Gastrocnemius medialis (tissue), 4 donors: ENCODE measurements around the gene PTPRF. TPM values are rescaled to one million over a fixed set of nuclear protein-coding genes. Genes with fewer than 3 reads are reported as not detected.

Source experiments
- ATAC-seq, 2 donors: fragments of 150-250 bp; one replicate each; pipeline ENCODE4 v1.9.1; 2016
- DNase-seq, 2 donors: peaks; one replicate each; pipeline ENCODE4 v3.0.0-alpha.2; 2019
- H3K27ac ChIP-seq, 4 donors: fragments of 200-600 bp; sonication (generic); 1 replicate in 1 of 4; 2 replicates in 3 of 4; pipeline ENCODE4 v1.5.1; 2016 to 2018; ENCODE audit warnings: mild to moderate bottlenecking in 2 of 4, moderate library complexity in 1 of 4
- H3K27me3 ChIP-seq, 3 donors: fragments of 200-600 bp; sonication (generic) in 2 of 3; 1 replicate in 1 of 3; 2 replicates in 2 of 3; pipeline versions ENCODE4 v1.5.1 to v1.6.0; 2016 to 2019; ENCODE audit warnings: mild to moderate bottlenecking in 1 of 3, moderate library complexity in 1 of 3
- H3K36me3 ChIP-seq, 2 donors: fragments of 200-600 bp; sonication (generic) in 1 of 2; one replicate each; pipeline ENCODE4 v1.5.1; 2017 to 2018
- H3K4me1 ChIP-seq, 2 donors: fragments of 200-600 bp; sonication (generic) in 1 of 2; one replicate each; pipeline ENCODE4 v1.5.1; 2016 to 2017; ENCODE audit warnings: mild to moderate bottlenecking in 2 of 2
- H3K4me3 ChIP-seq, 4 donors: fragments of 200-600 bp; sonication (generic) in 3 of 4; 1 replicate in 1 of 4; 2 replicates in 3 of 4; pipeline ENCODE4 v1.5.1; 2016 to 2019; ENCODE audit warnings: mild to moderate bottlenecking in 2 of 4
- H3K9me3 ChIP-seq, 3 donors: fragments of 200-600 bp; sonication (generic) in 2 of 3; 1 replicate in 1 of 3; 2 replicates in 2 of 3; pipeline ENCODE4 v1.5.1; 2016 to 2019
- POLR2A ChIP-seq, 2 donors: fragments of 450-650 bp; IDR thresholded peaks; one replicate each; pipeline ENCODE4 v1.6.1; 2017; ENCODE audit warnings: antibody characterized with exemption in 2 of 2, mild to moderate bottlenecking in 2 of 2, moderate library complexity in 2 of 2
- in situ Hi-C, 4 donors: fragments of 200-750 bp; cut with MboI; loops; one replicate each; pipeline versions ENCODE4 v1.15.0 to v1.8.0; 2017; ENCODE audit warnings: low sequenced_read_pairs in 4 of 4
- intact Hi-C: fragments of 100-400 bp; cut with DNase I; formaldehyde crosslinking; loops from one replicate; pipeline ENCODE4 v1.15.1; 2023; ENCODE audit warnings: low total_unique reads
- total RNA-seq, 4 donors: library from RNA; depleted of rRNA; stranded (reverse); fragments of >200 nt; gene quantifications; one replicate each; pipeline versions ENCODE4 v1.1.0 to v1.2.3, GENCODE V29; 2016
- TF ChIP-seq, protein P1 (sequence below), 5 experiments: fragments of 450-650 bp in 3 of 5; fragments of 200-600 bp in 2 of 5; sonication (generic) in 2 of 5; IDR thresholded peaks in 4 of 5; conservative IDR thresholded peaks in 1 of 5; 1 replicate in 4 of 5; 2 replicates in 1 of 5; pipeline ENCODE4 v1.5.1; 2016 to 2019; ENCODE audit warnings: antibody characterized with exemption in 5 of 5, mild to moderate bottlenecking in 3 of 5, moderate library complexity in 3 of 5

PTPRF gene
- total RNA-seq, 4 donors from 2014 or later = 1.8 to 2.6 (median 2.5) TPM

DNA sequence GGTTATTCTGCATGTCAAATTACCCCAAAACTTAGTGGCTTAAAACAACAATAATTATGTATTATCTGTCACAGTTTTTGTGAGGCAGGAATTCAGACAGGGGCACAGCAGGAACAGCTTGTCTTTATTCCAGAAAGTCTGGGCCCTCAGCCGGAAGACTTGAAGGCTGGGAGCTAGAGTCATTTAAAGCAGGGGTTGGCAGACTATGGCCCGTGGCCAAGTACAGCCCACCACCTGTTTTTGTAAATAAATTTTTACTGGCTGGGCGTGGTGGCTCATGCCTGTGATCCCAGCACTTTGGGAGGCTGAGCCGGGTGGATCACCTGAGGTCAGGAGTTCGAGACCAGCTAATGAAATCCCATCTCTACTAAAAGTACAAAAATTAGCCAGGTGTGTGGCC is 79.7 kb downstream of the PTPRF start:
- Histone ChIP-seq H3K27me3 (no peaks in the 10 kb centered on the region), H3K9me3 (no peaks in the 10 kb centered on the region), H3K27ac (no peak overlapping the region), H3K4me3 (no peak overlapping the region), H3K36me3 (no peaks in the 10 kb centered on the region), H3K4me1 (no peaks in the 10 kb centered on the region)
- DNase-seq = no peak
- intact Hi-C loops = no loop called here
- in situ Hi-C loops = no loop called here
- ATAC-seq = no peak
- TF ChIP-seq, protein P1, sequence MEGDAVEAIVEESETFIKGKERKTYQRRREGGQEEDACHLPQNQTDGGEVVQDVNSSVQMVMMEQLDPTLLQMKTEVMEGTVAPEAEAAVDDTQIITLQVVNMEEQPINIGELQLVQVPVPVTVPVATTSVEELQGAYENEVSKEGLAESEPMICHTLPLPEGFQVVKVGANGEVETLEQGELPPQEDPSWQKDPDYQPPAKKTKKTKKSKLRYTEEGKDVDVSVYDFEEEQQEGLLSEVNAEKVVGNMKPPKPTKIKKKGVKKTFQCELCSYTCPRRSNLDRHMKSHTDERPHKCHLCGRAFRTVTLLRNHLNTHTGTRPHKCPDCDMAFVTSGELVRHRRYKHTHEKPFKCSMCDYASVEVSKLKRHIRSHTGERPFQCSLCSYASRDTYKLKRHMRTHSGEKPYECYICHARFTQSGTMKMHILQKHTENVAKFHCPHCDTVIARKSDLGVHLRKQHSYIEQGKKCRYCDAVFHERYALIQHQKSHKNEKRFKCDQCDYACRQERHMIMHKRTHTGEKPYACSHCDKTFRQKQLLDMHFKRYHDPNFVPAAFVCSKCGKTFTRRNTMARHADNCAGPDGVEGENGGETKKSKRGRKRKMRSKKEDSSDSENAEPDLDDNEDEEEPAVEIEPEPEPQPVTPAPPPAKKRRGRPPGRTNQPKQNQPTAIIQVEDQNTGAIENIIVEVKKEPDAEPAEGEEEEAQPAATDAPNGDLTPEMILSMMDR (IDR thresholded peaks at IDR 0.05 in 4 of 5, conservative IDR thresholded peaks at IDR 0.05 in 1 of 5) = no peak
- no peak for TF ChIP-seq POLR2A (IDR thresholded peaks at IDR 0.05)

DNA sequence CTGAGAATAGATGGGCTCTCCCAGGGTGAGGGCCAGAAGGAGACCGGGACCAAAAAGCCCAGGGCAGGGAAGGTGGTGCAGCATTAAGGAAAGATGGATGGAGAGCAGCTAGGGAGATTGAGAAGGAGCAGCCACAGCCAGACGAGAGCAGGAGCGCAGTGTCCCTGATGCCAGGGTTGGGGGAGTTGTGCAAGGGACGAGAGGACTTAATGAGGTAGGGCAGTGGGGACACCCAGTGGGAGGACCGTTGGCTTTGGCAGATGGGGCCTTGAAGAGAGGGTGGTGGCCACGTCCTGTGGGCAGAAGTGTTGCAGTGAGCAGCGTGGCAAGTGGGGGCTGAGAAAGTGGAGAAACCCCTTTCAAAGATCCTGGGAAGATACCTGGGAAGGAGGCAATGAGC is 81.3 kb downstream of the PTPRF start:
- no peak overlapping the region for H3K4me3 ChIP-seq
- no peak for DNase-seq

DNA sequence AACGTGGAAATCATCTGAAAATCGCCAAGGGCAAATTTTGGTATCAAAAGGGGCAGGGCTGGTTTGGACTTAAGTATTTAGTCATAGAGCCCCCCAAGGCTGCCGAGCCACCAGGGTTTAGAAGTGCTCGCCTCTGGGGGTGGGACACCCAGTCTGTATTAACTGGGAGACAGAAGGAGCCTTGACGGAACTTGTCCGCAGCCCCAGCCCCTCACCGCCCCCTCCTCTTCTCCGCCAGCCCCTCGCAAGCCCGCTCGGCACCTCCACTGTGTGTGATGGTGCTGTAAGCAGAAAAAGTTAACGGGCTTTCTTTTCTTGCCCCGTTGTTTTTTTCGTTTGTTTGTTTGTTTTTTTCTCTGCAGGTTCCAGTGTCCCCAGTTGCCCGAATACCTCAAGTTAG is 81.7 kb downstream of the PTPRF start:
- Histone ChIP-seq H3K27me3 (no peaks in the 10 kb centered on the region), H3K36me3 (no peaks in the 10 kb centered on the region), H3K9me3 (no peaks in the 10 kb centered on the region), H3K27ac (no peak overlapping the region), H3K4me1 (no peaks in the 10 kb centered on the region), H3K4me3 (no peak overlapping the region)
- in situ Hi-C loops = no loop called here
- no peak for ATAC-seq
- intact Hi-C loops = loop anchor here (1.0 kb wide), 1 partner anchor 83 kb away; no protein-coding TSS in a partner anchor
- TF ChIP-seq, protein P1 (IDR thresholded peaks at IDR 0.05 in 4 of 5, conservative IDR thresholded peaks at IDR 0.05 in 1 of 5) = no peak
- TF ChIP-seq POLR2A (IDR thresholded peaks at IDR 0.05) = no peak
- no peak for DNase-seq

More for the DNA sequence above, 81.3 kb downstream of the PTPRF start:
- no peak for TF ChIP-seq POLR2A (IDR thresholded peaks at IDR 0.05)
- TF ChIP-seq, protein P1 (IDR thresholded peaks at IDR 0.05 in 4 of 5, conservative IDR thresholded peaks at IDR 0.05 in 1 of 5) = no peak
- Histone ChIP-seq H3K36me3 (no peaks in the 10 kb centered on the region), H3K27ac (no peak overlapping the region), H3K4me1 (no peaks in the 10 kb centered on the region), H3K27me3 (no peaks in the 10 kb centered on the region), H3K9me3 (no peaks in the 10 kb centered on the region)
- no peak for ATAC-seq
- in situ Hi-C loops (no loop called here), intact Hi-C loops (loop anchor here (1.0 kb wide), 1 partner anchor 83 kb away; no protein-coding TSS in a partner anchor)

DNA sequence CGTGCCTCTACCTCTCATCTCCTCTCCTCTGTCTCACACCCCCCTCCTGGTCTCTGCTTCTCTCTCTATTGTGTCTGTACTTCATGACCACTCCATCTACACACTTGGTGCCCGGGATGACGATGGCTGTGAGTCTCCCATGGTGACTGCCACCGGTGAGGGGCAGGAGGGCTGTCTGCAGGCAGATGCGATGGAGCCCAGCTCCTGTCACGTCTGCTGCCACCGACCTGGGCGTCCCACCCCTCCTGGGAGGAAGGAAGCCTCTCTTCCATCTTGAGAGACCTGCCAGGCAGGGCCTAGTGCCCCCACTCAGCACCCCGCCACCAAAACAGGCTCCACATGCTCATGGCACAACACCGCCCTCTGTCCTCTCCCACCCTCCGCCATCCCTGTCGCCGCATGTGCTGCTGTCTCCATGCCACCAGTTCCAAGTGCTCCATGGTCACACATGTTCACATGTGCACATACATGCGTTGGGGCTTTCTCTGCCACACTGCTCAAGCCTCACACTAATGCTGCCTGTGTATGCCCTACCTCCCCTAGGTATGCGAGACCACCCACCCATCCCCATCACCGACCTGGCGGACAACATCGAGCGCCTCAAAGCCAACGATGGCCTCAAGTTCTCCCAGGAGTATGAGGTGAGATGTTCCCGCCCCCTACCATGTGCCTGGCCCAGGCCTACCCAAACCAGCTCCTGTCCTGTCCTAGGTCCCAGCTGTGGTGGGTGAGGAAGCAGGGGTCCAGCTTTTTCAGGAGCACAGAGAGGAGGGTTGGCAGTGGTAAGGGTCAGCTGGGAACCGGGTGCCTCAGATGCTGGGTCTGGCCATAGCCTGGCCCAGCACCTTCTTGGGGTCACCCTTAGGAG is 82.6 kb downstream of the PTPRF start:
- Histone ChIP-seq H3K9me3 (no peaks in the 10 kb centered on the region), H3K27ac (no peak overlapping the region), H3K36me3 (no peaks in the 10 kb centered on the region), H3K4me3 (no peak overlapping the region), H3K27me3 (no peaks in the 10 kb centered on the region), H3K4me1 (no peaks in the 10 kb centered on the region)
- no peak for DNase-seq
- ATAC-seq = no peak
- intact Hi-C loops (no loop called here), in situ Hi-C loops (no loop called here)
- TF ChIP-seq, protein P1 (IDR thresholded peaks at IDR 0.05 in 4 of 5, conservative IDR thresholded peaks at IDR 0.05 in 1 of 5) = no peak
- TF ChIP-seq POLR2A (IDR thresholded peaks at IDR 0.05) = no peak
